GM23338 (cell line): ENCODE measurements around the gene KRIT1. TPM values are rescaled to one million over a fixed set of nuclear protein-coding genes. Genes with fewer than 3 reads are reported as not detected.

Experiments used
- ATAC-seq: fragments of 200-7000 bp; cut with Tn5 transposase; 3 replicates; pipeline ENCODE4 v1.9.1; 2020
- DNase-seq: peaks from one replicate; pipeline ENCODE4 v3.0.0-alpha.2; 2015; ENCODE audit warnings: low spot score
- H2AFZ ChIP-seq: fragments of 200-600 bp; sonication (generic); 2 replicates; pipeline ENCODE4 v1.8.0; 2016; ENCODE audit warnings: antibody characterized with exemption, mild to moderate bottlenecking, moderate library complexity
- H3F3A ChIP-seq: fragments of 200-600 bp; sonication (generic); replicated peaks from 2 replicates; pipeline ENCODE4 v1.8.0; 2017; ENCODE audit warnings: antibody characterized with exemption, mixed run types, low read depth
- H3K27ac ChIP-seq: fragments of 200-600 bp; sonication (generic); 2 replicates; pipeline ENCODE4 v1.6.1; 2016; ENCODE audit warnings: low read depth
- H3K27me3 ChIP-seq: fragments of 200-600 bp; sonication (generic); 2 replicates; pipeline ENCODE4 v1.8.0; 2016; ENCODE audit warnings: mild to moderate bottlenecking, mixed run types, moderate library complexity; ENCODE audit not compliant: insufficient read depth
- H3K36me3 ChIP-seq: fragments of 200-600 bp; sonication (generic); 2 replicates; pipeline ENCODE4 v1.8.0; 2016; ENCODE audit warnings: mild to moderate bottlenecking; ENCODE audit not compliant: insufficient read depth
- H3K4me1 ChIP-seq: fragments of 200-600 bp; sonication (generic); 2 replicates; pipeline ENCODE4 v1.8.0; 2016; ENCODE audit warnings: mild to moderate bottlenecking, moderate library complexity; ENCODE audit not compliant: insufficient read depth
- H3K4me2 ChIP-seq: fragments of 200-600 bp; sonication (generic); 2 replicates; pipeline ENCODE4 v1.7.1; 2017; ENCODE audit warnings: mixed run types
- H3K4me3 ChIP-seq: fragments of 200-600 bp; sonication (generic); 2 replicates; pipeline ENCODE4 v1.6.1; 2016; ENCODE audit warnings: mixed run types
- H3K79me2 ChIP-seq: fragments of 200-600 bp; sonication (generic); replicated peaks from 2 replicates; pipeline ENCODE4 v1.8.0; 2017; ENCODE audit warnings: mild to moderate bottlenecking; ENCODE audit not compliant: insufficient read depth
- H3K9me2 ChIP-seq: fragments of 200-600 bp; sonication (generic); 2 replicates; pipeline ENCODE4 v1.8.0; 2017; ENCODE audit not compliant: insufficient read depth
- H4K20me1 ChIP-seq: fragments of 200-600 bp; sonication (generic); replicated peaks from 2 replicates; pipeline ENCODE4 v1.8.0; 2017; ENCODE audit warnings: mild to moderate bottlenecking; ENCODE audit not compliant: insufficient read depth
- H3K27ac Mint-ChIP-seq: 2 replicates; pipeline ENCODE4 v1.8.0; 2020; ENCODE audit warnings: inconsistent platforms, mild to moderate bottlenecking, moderate library complexity, mixed read lengths
- H3K27me3 Mint-ChIP-seq: 3 replicates; pipeline ENCODE4 v1.8.0; 2022; ENCODE audit warnings: low read depth, mild to moderate bottlenecking, moderate library complexity, mixed read lengths, inconsistent platforms; ENCODE audit not compliant: insufficient read depth, poor library complexity
- H3K36me3 Mint-ChIP-seq: 3 replicates; pipeline ENCODE4 v1.8.0; 2021; ENCODE audit warnings: low read depth, mild to moderate bottlenecking, inconsistent platforms, moderate library complexity, mixed read lengths
- H3K4me1 Mint-ChIP-seq: 3 replicates; pipeline ENCODE4 v1.8.0; 2020; ENCODE audit warnings: mild to moderate bottlenecking, inconsistent platforms, mixed read lengths
- H3K4me3 Mint-ChIP-seq: 3 replicates; pipeline ENCODE4 v1.8.0; 2021; ENCODE audit warnings: moderate library complexity, mild to moderate bottlenecking, inconsistent platforms, mixed read lengths
- H3K9me3 Mint-ChIP-seq: 3 replicates; pipeline ENCODE4 v1.8.0; 2020; ENCODE audit warnings: moderate library complexity, mild to moderate bottlenecking, inconsistent platforms, mixed read lengths
- CTCF ChIP-seq, 2 experiments: fragments of 200-600 bp in 1 of 2; sonication (generic) in 1 of 2; conservative IDR thresholded peaks; 2 replicates each; pipeline versions ENCODE4 v1.5.1 to v1.6.1; 2016 to 2017; ENCODE audit warnings: antibody characterized with exemption in 2 of 2, low read depth in 2 of 2, mild to moderate bottlenecking in 2 of 2, moderate library complexity in 1 of 2
- ETS1 ChIP-seq: IDR thresholded peaks from 2 replicates; pipeline ENCODE4 v1.6.1; 2016; ENCODE audit warnings: antibody characterized with exemption
- POLR2AphosphoS5 ChIP-seq: IDR thresholded peaks from 2 replicates; pipeline ENCODE4 v1.6.1; 2016; ENCODE audit warnings: antibody characterized with exemption, low read depth
- REST ChIP-seq: IDR thresholded peaks from one replicate; pipeline ENCODE4 v1.6.1; 2018; ENCODE audit warnings: antibody characterized with exemption; ENCODE audit not compliant: unreplicated experiment
- ZNF114 ChIP-seq: fragments of 250-450 bp; sonication (Bioruptor Pico); IDR thresholded peaks from 2 replicates; pipeline ENCODE4 v1.5.0; 2020; ENCODE audit warnings: mild to moderate bottlenecking, moderate library complexity
- ZNF331 ChIP-seq: fragments of 250-450 bp; sonication (Bioruptor Pico); IDR thresholded peaks from 2 replicates; pipeline ENCODE4 v1.5.0; 2020; ENCODE audit warnings: low read depth, mild to moderate bottlenecking, moderate library complexity
- ZNF462 ChIP-seq: fragments of 250-450 bp; sonication (Bioruptor Pico); IDR thresholded peaks from 2 replicates; pipeline ENCODE4 v1.5.0; 2020; ENCODE audit warnings: mild to moderate bottlenecking, moderate library complexity
- polyA plus RNA-seq: library from polyadenylated mRNA; unstranded; fragments of >200 nt; fragmentation: Nextera tagmentation; extraction: Ambion mirVana; gene quantifications from 2 replicates; pipeline ENCODE4 v1.2.1, GENCODE V29; 2016
- total RNA-seq: library from RNA; depleted of rRNA; stranded (reverse); fragments of >200 nt; shearing (Covaris generic); gene quantifications from 2 replicates; pipeline ENCODE4 v1.2.3, GENCODE V29; 2014

Gene KRIT1
- total and polyA plus RNA-seq, 2 experiments from 2014 or later: 51.2 to 54.3 TPM

GRCh38 chr7:92161271-92161670, 84.4 kb downstream of the KRIT1 start (continued):
- no peak for TF ChIP-seq ZNF462 (CRISPR knock-in tag)
- no peak for TF ChIP-seq REST

DNA sequence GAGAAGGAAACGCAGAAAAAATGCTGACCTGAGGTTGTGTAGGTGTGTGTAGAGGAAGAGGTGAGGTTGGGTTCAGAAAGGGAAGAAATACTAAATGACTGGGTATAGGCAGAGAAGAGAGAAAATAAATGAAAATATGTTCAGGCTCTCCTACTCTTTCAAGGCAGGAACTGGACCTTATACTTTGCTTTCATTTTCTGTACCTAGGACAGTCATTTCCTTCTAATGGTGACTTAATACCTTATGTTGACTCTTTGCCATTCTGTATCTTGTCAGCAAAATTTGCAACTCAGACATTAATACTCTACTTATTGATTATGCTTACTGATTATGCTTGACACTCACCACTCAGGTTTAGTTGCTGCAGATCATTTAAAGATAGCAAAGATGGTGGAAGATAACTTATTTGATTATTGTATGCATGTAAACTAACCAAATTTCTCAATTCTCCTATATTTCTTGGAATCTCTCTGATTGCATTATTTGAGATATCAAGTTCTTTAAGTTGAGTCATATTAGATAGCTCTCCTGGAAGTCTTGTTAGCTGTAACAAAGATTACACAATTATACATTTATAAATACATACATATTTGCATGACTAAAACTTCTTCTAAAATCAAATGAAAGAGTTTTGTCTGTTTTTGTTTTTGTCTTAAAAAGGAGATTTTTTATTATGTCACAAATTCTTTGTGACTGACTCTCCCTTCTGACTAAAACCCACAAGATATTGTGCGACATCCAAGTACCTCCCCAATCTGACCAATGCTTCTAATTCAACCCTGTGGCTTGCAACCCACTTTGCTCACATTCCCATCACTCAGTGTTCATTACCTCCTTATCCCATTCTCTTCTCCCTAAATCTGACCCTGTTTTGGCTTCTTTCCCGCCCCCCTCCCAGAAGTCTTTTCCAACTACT, 86.8 kb downstream of the KRIT1 start:
- Histone ChIP-seq H3K27ac (no peak overlapping the region), H2AFZ (no peak overlapping the region), H4K20me1 (no peaks in the 10 kb centered on the region), H3K36me3 (no peaks in the 10 kb centered on the region), H3K4me2 (no peak overlapping the region), H3K27me3 (no peaks in the 10 kb centered on the region), H3K4me3 (no peak overlapping the region), H3K4me1 (no peaks in the 10 kb centered on the region), H3F3A (no peaks in the 10 kb centered on the region), H3K79me2 (no peaks in the 10 kb centered on the region), H3K9me2 (no peaks in the 10 kb centered on the region)
- no peak for DNase-seq
- Mint-ChIP-seq H3K4me3 (no peak overlapping the region), H3K27me3 (no peaks in the 10 kb centered on the region), H3K36me3 (no peaks in the 10 kb centered on the region), H3K4me1 (no peaks in the 10 kb centered on the region), H3K9me3 (no peaks in the 10 kb centered on the region), H3K27ac (no peak overlapping the region)
- no peak for ATAC-seq
- TF ChIP-seq ZNF331 (CRISPR knock-in tag): no peak
- no peak for TF ChIP-seq ZNF114 (CRISPR knock-in tag)
- TF ChIP-seq CTCF (conservative IDR thresholded peaks at IDR 0.05; ENCODE audit: low read depth in 2 of 2): no peak
- TF ChIP-seq ETS1: no peak
- TF ChIP-seq POLR2AphosphoS5: no peak
